T-helper 22 cell (primary cell): ENCODE results near the gene TAPT1.
"Not testable (repeated sequence)": the region's sequence is repeated elsewhere in the genome, so short reads cannot be mapped to it uniquely, and the experiment has no call there.

Source experiments
- DNase-seq: peaks from one replicate; pipeline ENCODE4 v3.0.0-alpha.2; 2020; ENCODE audit warnings: low read depth

Gene TAPT1

GRCh38 chr4:16213121-16213520, 13.2 kb downstream of the TAPT1 start:
- no peak for DNase-seq

- no peak for DNase-seq
Observed at GRCh38 chr4:16212138-16212782, 14.0 kb downstream of the TAPT1 start.

GRCh38 chr4:16207409-16207808, 18.9 kb downstream of the TAPT1 start:
- DNase-seq, result no peak

- DNase-seq, result no peak
Observed at GRCh38 chr4:16206848-16207247, 19.4 kb downstream of the TAPT1 start.

- DNase-seq, result no peak
Observed at GRCh38 chr4:16206301-16206700, 20.0 kb downstream of the TAPT1 start.

GRCh38 chr4:16205298-16206164, 20.7 kb downstream of the TAPT1 start:
- no peak for DNase-seq

- DNase-seq, result no peak
Observed at GRCh38 chr4:16204505-16204904, 21.8 kb downstream of the TAPT1 start.

GRCh38 chr4:16203083-16203482, 23.2 kb downstream of the TAPT1 start:
- DNase-seq, result no peak

- no peak for DNase-seq
Observed at GRCh38 chr4:16202598-16202997, 23.7 kb downstream of the TAPT1 start.

GRCh38 chr4:16199093-16199492, 27.2 kb downstream of the TAPT1 start:
- no peak for DNase-seq

GRCh38 chr4:16197876-16198665, 28.2 kb downstream of the TAPT1 start:
- no peak for DNase-seq

GRCh38 chr4:16196482-16197393, 29.5 kb downstream of the TAPT1 start:
- DNase-seq, result no peak

GRCh38 chr4:16195209-16195608, 31.1 kb downstream of the TAPT1 start:
- DNase-seq, result no peak

- not testable (repeated sequence) for DNase-seq
Observed at GRCh38 chr4:16194798-16195197, 31.5 kb downstream of the TAPT1 start.

- DNase-seq, result no peak
Observed at GRCh38 chr4:16194214-16194613, 32.1 kb downstream of the TAPT1 start.

GRCh38 chr4:16192631-16193518, 33.4 kb downstream of the TAPT1 start:
- no peak for DNase-seq

GRCh38 chr4:16192057-16192456, 34.2 kb downstream of the TAPT1 start:
- DNase-seq, result no peak

- no peak for DNase-seq
Observed at GRCh38 chr4:16187455-16187854, 38.8 kb downstream of the TAPT1 start.

GRCh38 chr4:16186986-16187385, 39.3 kb downstream of the TAPT1 start:
- DNase-seq, result no peak

- no peak for DNase-seq
Observed at GRCh38 chr4:16183604-16184003, 42.7 kb downstream of the TAPT1 start.

- no peak for DNase-seq
Observed at GRCh38 chr4:16176621-16177020, 49.6 kb downstream of the TAPT1 start.
